Hematopoietic multipotent progenitor cell treated with erythropoietin and hydrocortisone succinate and interleukin-3 and kit ligand, for 8 days (in vitro differentiated cells): Measurements from ENCODE around the gene OR10G8.
A peak's percentile ranks its signal among the peaks of the same experiment; 100 is the strongest.

Experiments
- DNase-seq: peaks from one replicate; pipeline ENCODE4 v3.0.0-alpha.2; 2015

The OR10G8 gene

DNA sequence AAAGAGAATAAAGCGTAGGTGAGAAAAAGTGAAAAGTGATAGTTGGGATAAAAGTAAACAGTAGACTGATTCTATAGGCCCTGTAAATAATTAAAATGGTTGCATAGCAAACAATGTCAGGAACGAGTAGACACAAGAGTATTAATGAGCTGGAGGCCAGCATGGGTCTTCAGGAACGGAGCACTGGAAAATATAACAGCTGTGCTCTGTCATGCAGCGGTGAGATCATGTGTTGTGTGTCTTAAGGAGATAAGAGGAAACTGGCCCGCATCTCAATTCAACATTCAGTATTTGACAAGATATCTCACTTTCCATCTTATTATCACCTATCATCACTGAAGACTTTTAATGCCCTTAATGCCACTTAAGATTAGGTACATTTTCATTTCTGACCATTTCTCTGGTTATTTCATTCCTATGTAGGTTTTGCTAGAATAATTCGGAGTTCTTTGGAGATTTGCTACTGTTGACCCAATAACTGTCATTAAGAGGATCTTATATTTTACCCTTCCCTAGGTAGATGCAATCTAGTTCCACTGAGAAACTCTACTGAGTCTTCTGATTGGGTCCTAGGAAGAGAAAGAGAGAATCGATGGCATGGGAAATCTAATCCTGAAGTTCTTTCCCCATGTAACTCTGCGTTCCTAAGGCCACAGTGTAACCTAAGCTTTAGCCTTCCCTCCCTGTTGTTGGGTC, 53.2 kb downstream of the OR10G8 start:
- DNase-seq: peak; percentile 93
